Stimulated activated CD4-positive, alpha-beta T cell treated with anti-CD3 and anti-CD28 coated beads, Interleukin-1b, Interleukin-23, amount 100 ng/mL, for 1 hour (primary cell): ENCODE data around the gene PLK3.
"Not testable (repeated sequence)": the region's sequence is repeated elsewhere in the genome, so short reads cannot be mapped to it uniquely, and the experiment has no call there.

ENCODE experiments used
- DNase-seq, 2 donors: peaks; one replicate each; pipeline ENCODE4 v3.0.0-alpha.2; 2020; ENCODE audit warnings: low read depth in 2 of 2

PLK3 gene

GRCh38 chr1:44787506-44787905 is 12.7 kb upstream of the PLK3 start:
- DNase-seq, result no peak

GRCh38 chr1:44788120-44788860 is 11.9 kb upstream of the PLK3 start, which contains the start of gene BEST4:
Gene BEST4 (minus strand): TSS chr1:44788170. CDS start chr1:44787705, 465 bp downstream.
- no peak for DNase-seq

- no peak for DNase-seq
These were observed 9.0 kb upstream of the PLK3 start for GRCh38 chr1:44790968-44791801.

GRCh38 chr1:44792736-44793502 is 7.3 kb upstream of the PLK3 start:
- DNase-seq, result no peak

- DNase-seq, result not testable (repeated sequence)
These were observed 2.3 kb upstream of the PLK3 start for GRCh38 chr1:44797886-44798285.

GRCh38 chr1:44798481-44799365 is 1.5 kb upstream of the PLK3 start:
- DNase-seq, result no peak

- no peak for DNase-seq
These were observed 1.5 kb downstream of the PLK3 start for GRCh38 chr1:44801491-44802305.

GRCh38 chr1:44802306-44803061 is 2.3 kb downstream of the PLK3 start:
- DNase-seq, result no peak

- no peak for DNase-seq
These were observed 2.8 kb downstream of the PLK3 start for GRCh38 chr1:44803062-44803311.

GRCh38 chr1:44803312-44804095 is 3.3 kb downstream of the PLK3 start:
- DNase-seq, result no peak

- no peak for DNase-seq
These were observed 5.3 kb downstream of the PLK3 start for GRCh38 chr1:44805311-44806024.

GRCh38 chr1:44806025-44806703 is 6.0 kb downstream of the PLK3 start:
- DNase-seq, result no peak

GRCh38 chr1:44806704-44807363 is 6.7 kb downstream of the PLK3 start, which contains the start of gene DYNLT4:
Gene DYNLT4 (minus strand): TSS chr1:44807351. CDS start chr1:44806668, 683 bp downstream.
- no peak for DNase-seq

GRCh38 chr1:44807364-44808062 is 7.3 kb downstream of the PLK3 start:
- peak in 1 of 2 donors; percentile 87 for DNase-seq

- no peak for DNase-seq
These were observed 8.1 kb downstream of the PLK3 start, which contains the start of gene BTBD19 for GRCh38 chr1:44808063-44808937. Gene BTBD19 (plus strand): TSS chr1:44808523. CDS start chr1:44808821, 298 bp downstream.
